ENCODE data around the gene TRIM44.

GRCh38 chr11:35650467-35650866, 12.1 kb upstream of the TRIM44 start:
- TF ChIP-seq, protein P1, sequence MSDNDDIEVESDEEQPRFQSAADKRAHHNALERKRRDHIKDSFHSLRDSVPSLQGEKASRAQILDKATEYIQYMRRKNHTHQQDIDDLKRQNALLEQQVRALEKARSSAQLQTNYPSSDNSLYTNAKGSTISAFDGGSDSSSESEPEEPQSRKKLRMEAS (IDR thresholded peaks at IDR 0.05), result no peak
- TF ChIP-seq CTCF (IDR thresholded peaks at IDR 0.05; ENCODE audit: low read depth, low read length, missing input control) (no peak), REST (IDR thresholded peaks at IDR 0.05) (no peak), FOXA1 (IDR thresholded peaks at IDR 0.05) (no peak), EGR1 (IDR thresholded peaks at IDR 0.05; ENCODE audit: low read depth in 2 of 2) (no peak), RAD21 (IDR thresholded peaks at IDR 0.05) (no peak)
